ENCODE results near the gene SEMA3E. TPM values are rescaled to one million over a fixed set of nuclear protein-coding genes. Genes with fewer than 3 reads are reported as not detected.

SEMA3E gene
- total RNA-seq, 1 donor from 2014 or later: 0.96 TPM

GRCh38 chr7:83355143-83355542 lies 293.8 kb downstream of the SEMA3E start:
- no peaks in the 10 kb centered on the region for H3K36me3 Mint-ChIP-seq (ENCODE audit: unreplicated experiment)
- DNase-seq: no peak
- no peak overlapping the region for H3K4me3 Mint-ChIP-seq (ENCODE audit: unreplicated experiment)
- no peak for TF ChIP-seq CTCF (IDR thresholded peaks at IDR 0.05; ENCODE audit: partially characterized antibody, unreplicated experiment)
- no peaks in the 10 kb centered on the region for H3K27me3 Mint-ChIP-seq (ENCODE audit: unreplicated experiment)
- H3K27ac Mint-ChIP-seq (ENCODE audit: unreplicated experiment): no peak overlapping the region
- H3K9me3 Mint-ChIP-seq (ENCODE audit: unreplicated experiment): no peaks in the 10 kb centered on the region
- peaks cover 12% of the 10 kb centered on the region for H3K4me1 Mint-ChIP-seq (ENCODE audit: low read depth, unreplicated experiment)

- Mint-ChIP-seq H3K4me3 (ENCODE audit: unreplicated experiment) (no peak overlapping the region), H3K36me3 (ENCODE audit: unreplicated experiment) (peaks cover 5% of the 10 kb centered on the region), H3K27ac (ENCODE audit: unreplicated experiment) (no peak overlapping the region), H3K27me3 (ENCODE audit: unreplicated experiment) (no peaks in the 10 kb centered on the region), H3K4me1 (ENCODE audit: low read depth, unreplicated experiment) (no peaks in the 10 kb centered on the region), H3K9me3 (ENCODE audit: unreplicated experiment) (no peaks in the 10 kb centered on the region)
- no peak for TF ChIP-seq CTCF (IDR thresholded peaks at IDR 0.05; ENCODE audit: partially characterized antibody, unreplicated experiment)
- no peak for DNase-seq
Observed at GRCh38 chr7:83347945-83348444, 300.9 kb downstream of the SEMA3E start.

GRCh38 chr7:83339907-83340306 lies 309.0 kb downstream of the SEMA3E start:
- H3K36me3 Mint-ChIP-seq (ENCODE audit: unreplicated experiment): peaks cover 4% of the 10 kb centered on the region
- H3K4me3 Mint-ChIP-seq (ENCODE audit: unreplicated experiment): no peak overlapping the region
- H3K27me3 Mint-ChIP-seq (ENCODE audit: unreplicated experiment): no peaks in the 10 kb centered on the region
- DNase-seq: no peak
- no peak overlapping the region for H3K27ac Mint-ChIP-seq (ENCODE audit: unreplicated experiment)
- H3K4me1 Mint-ChIP-seq (ENCODE audit: low read depth, unreplicated experiment): no peaks in the 10 kb centered on the region
- TF ChIP-seq CTCF (IDR thresholded peaks at IDR 0.05; ENCODE audit: partially characterized antibody, unreplicated experiment): no peak
- H3K9me3 Mint-ChIP-seq (ENCODE audit: unreplicated experiment): peaks cover 2% of the 10 kb centered on the region

- H3K4me3 Mint-ChIP-seq (ENCODE audit: unreplicated experiment): no peak overlapping the region
- no peak overlapping the region for H3K27ac Mint-ChIP-seq (ENCODE audit: unreplicated experiment)
- no peaks in the 10 kb centered on the region for H3K4me1 Mint-ChIP-seq (ENCODE audit: low read depth, unreplicated experiment)
- no peak for DNase-seq
- no peaks in the 10 kb centered on the region for H3K27me3 Mint-ChIP-seq (ENCODE audit: unreplicated experiment)
- H3K36me3 Mint-ChIP-seq (ENCODE audit: unreplicated experiment): peaks cover 4% of the 10 kb centered on the region
- H3K9me3 Mint-ChIP-seq (ENCODE audit: unreplicated experiment): peaks cover 2% of the 10 kb centered on the region
- no peak for TF ChIP-seq CTCF (IDR thresholded peaks at IDR 0.05; ENCODE audit: partially characterized antibody, unreplicated experiment)
Observed at GRCh38 chr7:83338277-83338950, 310.5 kb downstream of the SEMA3E start.

- Mint-ChIP-seq H3K36me3 (ENCODE audit: unreplicated experiment) (peaks cover 4% of the 10 kb centered on the region), H3K4me1 (ENCODE audit: low read depth, unreplicated experiment) (no peaks in the 10 kb centered on the region), H3K27ac (ENCODE audit: unreplicated experiment) (no peak overlapping the region), H3K4me3 (ENCODE audit: unreplicated experiment) (no peak overlapping the region), H3K9me3 (ENCODE audit: unreplicated experiment) (peaks cover 2% of the 10 kb centered on the region), H3K27me3 (ENCODE audit: unreplicated experiment) (no peaks in the 10 kb centered on the region)
- DNase-seq: no peak
- no peak for TF ChIP-seq CTCF (IDR thresholded peaks at IDR 0.05; ENCODE audit: partially characterized antibody, unreplicated experiment)
Observed at GRCh38 chr7:83337050-83337449, 311.9 kb downstream of the SEMA3E start.

Measured in glutamatergic neuron (in vitro differentiated cells).